ENCODE results near the gene HRH4.
A peak's percentile ranks its signal among the peaks of the same experiment; 100 is the strongest.

HRH4 gene

GRCh38 chr18:24460388-24460787, at the start of gene HRH4:
Gene HRH4 (plus strand): TSS chr18:24460637. CDS start chr18:24460729, 92 bp downstream.
- DNase-seq (ENCODE audit: low read depth) = no peak

- no peak for DNase-seq (ENCODE audit: low read depth)
These were observed 47.3 kb upstream of the HRH4 start for GRCh38 chr18:24413148-24413547.

- DNase-seq (ENCODE audit: low read depth) = no peak
These were observed 46.0 kb upstream of the HRH4 start for GRCh38 chr18:24414349-24415003.

- DNase-seq (ENCODE audit: low read depth) = no peak
These were observed 43.0 kb upstream of the HRH4 start for GRCh38 chr18:24417480-24417879.

- DNase-seq (ENCODE audit: low read depth) = no peak
These were observed 39.9 kb upstream of the HRH4 start for GRCh38 chr18:24420551-24420950.

- no peak for DNase-seq (ENCODE audit: low read depth)
These were observed 38.6 kb upstream of the HRH4 start for GRCh38 chr18:24421831-24422230.

GRCh38 chr18:24426073-24426397, 34.4 kb upstream of the HRH4 start:
- DNase-seq (ENCODE audit: low read depth) = no peak

- peak; percentile 60 for DNase-seq (ENCODE audit: low read depth)
These were observed 33.8 kb upstream of the HRH4 start, which contains the start of gene IMPACT for GRCh38 chr18:24426398-24427294. Gene IMPACT (plus strand): TSS chr18:24426670. CDS start chr18:24426757, 87 bp downstream.

GRCh38 chr18:24427484-24427883, 33.0 kb upstream of the HRH4 start:
- DNase-seq (ENCODE audit: low read depth) = no peak

- no peak for DNase-seq (ENCODE audit: low read depth)
These were observed 31.7 kb upstream of the HRH4 start for GRCh38 chr18:24428709-24429108.

GRCh38 chr18:24429188-24429587, 31.2 kb upstream of the HRH4 start:
- DNase-seq (ENCODE audit: low read depth) = no peak

GRCh38 chr18:24432618-24433017, 27.8 kb upstream of the HRH4 start:
- no peak for DNase-seq (ENCODE audit: low read depth)

GRCh38 chr18:24436939-24437338, 23.5 kb upstream of the HRH4 start:
- DNase-seq (ENCODE audit: low read depth) = no peak

GRCh38 chr18:24443870-24444269, 16.6 kb upstream of the HRH4 start:
- no peak for DNase-seq (ENCODE audit: low read depth)

- DNase-seq (ENCODE audit: low read depth) = no peak
These were observed 14.0 kb upstream of the HRH4 start for GRCh38 chr18:24446453-24446852.

GRCh38 chr18:24446953-24447538, 13.4 kb upstream of the HRH4 start:
- DNase-seq (ENCODE audit: low read depth) = no peak

GRCh38 chr18:24447961-24448360, 12.5 kb upstream of the HRH4 start:
- no peak for DNase-seq (ENCODE audit: low read depth)

- no peak for DNase-seq (ENCODE audit: low read depth)
These were observed 3.9 kb upstream of the HRH4 start for GRCh38 chr18:24456549-24456948.

- no peak for DNase-seq (ENCODE audit: low read depth)
These were observed 665 bp upstream of the HRH4 start for GRCh38 chr18:24459772-24460171.

GRCh38 chr18:24461996-24462395, 1.6 kb downstream of the HRH4 start:
- DNase-seq (ENCODE audit: low read depth) = no peak

GRCh38 chr18:24462838-24463775, 2.7 kb downstream of the HRH4 start:
- no peak for DNase-seq (ENCODE audit: low read depth)

- DNase-seq (ENCODE audit: low read depth) = no peak
These were observed 5.0 kb downstream of the HRH4 start for GRCh38 chr18:24465486-24465885.

All from fibroblast of the conjunctiva (primary cell).